Thyroid gland (tissue), 4 donors: Measurements from ENCODE around the gene IGSF23. TPM values are rescaled to one million over a fixed set of nuclear protein-coding genes. Genes with fewer than 3 reads are reported as not detected.

Source experiments
- DNase-seq, 2 donors: peaks; one replicate each; pipeline ENCODE4 v3.0.0-alpha.2; 2019
- H3K27ac ChIP-seq, 3 donors: fragments of 200-600 bp; sonication (generic); 1 replicate in 2 of 3; 2 replicates in 1 of 3; pipeline ENCODE4 v1.5.1; 2016 to 2019; ENCODE audit warnings: mild to moderate bottlenecking in 1 of 3, moderate library complexity in 1 of 3
- H3K27me3 ChIP-seq: fragments of 200-600 bp; sonication (generic); one replicate; pipeline ENCODE4 v1.5.1; 2019
- H3K36me3 ChIP-seq, 2 donors: fragments of 200-600 bp; sonication (generic); one replicate each; pipeline ENCODE4 v1.5.1; 2016 to 2019
- H3K4me1 ChIP-seq, 2 donors: fragments of 200-600 bp; sonication (generic); one replicate each; pipeline ENCODE4 v1.5.1; 2017 to 2019
- H3K4me3 ChIP-seq, 3 donors: fragments of 200-600 bp; sonication (generic); replicated peaks in 1 of 3; 1 replicate in 2 of 3; 2 replicates in 1 of 3; pipeline ENCODE4 v1.5.1; 2016; ENCODE audit warnings: mild to moderate bottlenecking in 1 of 3
- H3K9me3 ChIP-seq: fragments of 200-600 bp; sonication (generic); one replicate; pipeline ENCODE4 v1.5.1; 2017
- CTCF ChIP-seq, 6 experiments: fragments of 200-600 bp in 3 of 6; fragments of 450-650 bp in 3 of 6; sonication (generic) in 3 of 6; IDR thresholded peaks; one replicate each; pipeline ENCODE4 v1.5.1; 2016 to 2019; ENCODE audit warnings: antibody characterized with exemption in 6 of 6, mild to moderate bottlenecking in 2 of 6, inconsistent platforms in 1 of 6, moderate library complexity in 1 of 6
- POLR2A ChIP-seq, 2 donors: fragments of 450-650 bp; IDR thresholded peaks; one replicate each; pipeline ENCODE4 v1.6.1; 2017; ENCODE audit warnings: antibody characterized with exemption in 2 of 2, mild to moderate bottlenecking in 2 of 2, moderate library complexity in 1 of 2
- WGBS, 2 donors: methylation state at CpG; one replicate each; pipeline ENCODE4 v1.1.5; 2017; 5-methylcytosine and 5-hydroxymethylcytosine counted together
- intact Hi-C: fragments of 100-400 bp; cut with DNase I; formaldehyde crosslinking; loops from one replicate; pipeline ENCODE4 v1.15.1; 2023
- total RNA-seq, 4 donors: library from RNA; depleted of rRNA; stranded (reverse); fragments of >200 nt; gene quantifications; one replicate each; pipeline ENCODE4 v1.2.3, GENCODE V29; 2016

IGSF23 gene
- total RNA-seq, 4 donors from 2014 or later, result not detected

- H3K9me3 ChIP-seq, result no peaks in the 10 kb centered on the region
- intact Hi-C loops, result no loop called here
- peaks cover 9 to 12% of the 10 kb centered on the region in 2 donors for H3K36me3 ChIP-seq
- no peaks in the 10 kb centered on the region for H3K27me3 ChIP-seq
- WGBS, 2 donors, result 94 to 97% methylated on average over 3 of the region's 3 CpGs
- H3K4me3 ChIP-seq, result no peak overlapping the region
- TF ChIP-seq POLR2A (IDR thresholded peaks at IDR 0.05) (no peak), CTCF (IDR thresholded peaks at IDR 0.05) (no peak)
- H3K4me1 ChIP-seq, result peaks cover 20 to 45% of the 10 kb centered on the region in 2 donors
- peak overlapping the region in 1 of 3 donors; percentile 27 for H3K27ac ChIP-seq
- no peak for DNase-seq
Observed at GRCh38 chr19:44646049-44646416, 32.7 kb downstream of the IGSF23 start.

- no peaks in the 10 kb centered on the region for H3K27me3 ChIP-seq
- H3K4me3 ChIP-seq, result no peak overlapping the region
- no peak for DNase-seq
- H3K36me3 ChIP-seq, result peaks cover 20 to 23% of the 10 kb centered on the region in 2 donors
- intact Hi-C loops, result no loop called here
- peak overlapping the region in 2 of 3 donors; percentile 87 to 90 for H3K27ac ChIP-seq
- 88 to 92% methylated on average over 13 to 26 of the region's 31 CpGs for WGBS, 2 donors
- H3K4me1 ChIP-seq, result peaks cover 20 to 45% of the 10 kb centered on the region in 2 donors
- TF ChIP-seq CTCF (IDR thresholded peaks at IDR 0.05), result no peak
- TF ChIP-seq POLR2A (IDR thresholded peaks at IDR 0.05), result no peak
- no peaks in the 10 kb centered on the region for H3K9me3 ChIP-seq
Observed at GRCh38 chr19:44647144-44647543, 33.8 kb downstream of the IGSF23 start.

- H3K27ac ChIP-seq, result peak overlapping the region; percentile 78 to 90 (median 87)
- H3K4me1 ChIP-seq, result peaks cover 20 to 45% of the 10 kb centered on the region in 2 donors
- intact Hi-C loops, result no loop called here
- H3K27me3 ChIP-seq, result no peaks in the 10 kb centered on the region
- H3K9me3 ChIP-seq, result no peaks in the 10 kb centered on the region
- H3K36me3 ChIP-seq, result peaks cover 36 to 39% of the 10 kb centered on the region in 2 donors
- 67 to 80% methylated on average over 3 of the region's 3 CpGs for WGBS, 2 donors
- TF ChIP-seq POLR2A (IDR thresholded peaks at IDR 0.05) (no peak), CTCF (IDR thresholded peaks at IDR 0.05) (no peak)
- DNase-seq, result peak; percentile 83 to 86
- H3K4me3 ChIP-seq, result no peak overlapping the region
Observed at GRCh38 chr19:44648631-44649251, 35.4 kb downstream of the IGSF23 start.

- Histone ChIP-seq H3K36me3 (peaks cover 42 to 43% of the 10 kb centered on the region in 2 donors), H3K4me3 (no peak overlapping the region), H3K4me1 (peaks cover 20 to 45% of the 10 kb centered on the region in 2 donors), H3K9me3 (no peaks in the 10 kb centered on the region), H3K27me3 (no peaks in the 10 kb centered on the region), H3K27ac (peak overlapping the region; percentile 78 to 90 (median 85))
- TF ChIP-seq CTCF (IDR thresholded peaks at IDR 0.05) (no peak), POLR2A (IDR thresholded peaks at IDR 0.05) (no peak)
- intact Hi-C loops, result no loop called here
- peak; percentile 56 to 77 for DNase-seq
- 73 to 92% methylated on average over 11 to 15 of the region's 15 CpGs for WGBS, 2 donors
Observed at GRCh38 chr19:44649578-44650145, 36.3 kb downstream of the IGSF23 start.

GRCh38 chr19:44653343-44653742 lies 40.0 kb downstream of the IGSF23 start:
- Histone ChIP-seq H3K27me3 (no peaks in the 10 kb centered on the region), H3K36me3 (peaks cover 46 to 49% of the 10 kb centered on the region in 2 donors), H3K9me3 (no peaks in the 10 kb centered on the region), H3K27ac (no peak overlapping the region), H3K4me3 (no peak overlapping the region), H3K4me1 (peaks cover 13 to 20% of the 10 kb centered on the region in 2 donors)
- TF ChIP-seq POLR2A (IDR thresholded peaks at IDR 0.05) (no peak), CTCF (IDR thresholded peaks at IDR 0.05) (no peak)
- intact Hi-C loops, result no loop called here
- WGBS, 2 donors, result 91 to 98% methylated on average over 5 of the region's 5 CpGs
- DNase-seq, result no peak
